GM08714 (cell line): ENCODE results near the gene LBR.

Source experiments
- H3K4me3 ChIP-seq: fragments of 200-500 bp; sonication (Bioruptor generic); 2 replicates; pipeline ENCODE4 v1.5.1; 2014; ENCODE audit warnings: mild to moderate bottlenecking, low read length, inconsistent platforms
- ZNF274 ChIP-seq: IDR thresholded peaks from 2 replicates; pipeline ENCODE4 v1.6.1; 2012; ENCODE audit warnings: mild to moderate bottlenecking, low read depth, low read length

The LBR gene

DNA sequence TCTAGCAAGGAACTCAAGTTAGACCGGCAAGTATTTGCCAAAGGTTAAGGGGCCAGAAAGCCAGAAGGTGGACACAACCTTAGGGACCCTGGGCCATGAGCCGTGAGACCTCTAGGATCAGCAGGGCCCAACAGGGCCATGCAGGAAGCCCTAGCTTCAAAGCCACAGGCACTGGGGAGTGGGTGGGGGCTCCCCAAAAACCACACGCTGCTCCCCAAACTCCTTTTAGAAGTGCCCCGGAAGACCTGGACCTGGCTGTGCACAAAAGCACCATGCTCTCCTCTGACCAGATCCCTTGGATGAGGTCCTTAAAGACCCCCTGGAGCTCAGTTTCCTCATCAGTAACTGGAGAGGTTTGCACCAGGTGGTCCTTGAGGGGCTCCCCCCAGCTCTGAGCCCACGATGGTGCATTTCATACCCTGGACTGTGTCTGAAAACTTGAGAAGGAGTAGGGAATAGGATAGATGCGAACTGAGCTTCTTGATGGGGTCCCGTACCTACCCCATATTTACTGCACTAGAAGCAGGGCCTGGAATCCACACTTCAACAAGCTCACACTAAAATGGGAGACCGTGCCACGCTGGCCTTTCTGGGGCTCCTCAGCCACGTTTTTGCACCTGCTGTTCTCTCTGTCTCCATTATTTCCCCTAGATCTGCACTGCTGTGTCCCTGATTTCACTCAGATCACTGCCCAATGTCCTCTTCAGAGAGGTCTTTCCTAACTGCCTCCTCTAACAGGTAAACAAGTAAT lies 40.6 kb upstream of the LBR start:
- no peak for TF ChIP-seq ZNF274
- peak overlapping the region; percentile 63; the same call in 1 of the 2 replicates for H3K4me3 ChIP-seq

DNA sequence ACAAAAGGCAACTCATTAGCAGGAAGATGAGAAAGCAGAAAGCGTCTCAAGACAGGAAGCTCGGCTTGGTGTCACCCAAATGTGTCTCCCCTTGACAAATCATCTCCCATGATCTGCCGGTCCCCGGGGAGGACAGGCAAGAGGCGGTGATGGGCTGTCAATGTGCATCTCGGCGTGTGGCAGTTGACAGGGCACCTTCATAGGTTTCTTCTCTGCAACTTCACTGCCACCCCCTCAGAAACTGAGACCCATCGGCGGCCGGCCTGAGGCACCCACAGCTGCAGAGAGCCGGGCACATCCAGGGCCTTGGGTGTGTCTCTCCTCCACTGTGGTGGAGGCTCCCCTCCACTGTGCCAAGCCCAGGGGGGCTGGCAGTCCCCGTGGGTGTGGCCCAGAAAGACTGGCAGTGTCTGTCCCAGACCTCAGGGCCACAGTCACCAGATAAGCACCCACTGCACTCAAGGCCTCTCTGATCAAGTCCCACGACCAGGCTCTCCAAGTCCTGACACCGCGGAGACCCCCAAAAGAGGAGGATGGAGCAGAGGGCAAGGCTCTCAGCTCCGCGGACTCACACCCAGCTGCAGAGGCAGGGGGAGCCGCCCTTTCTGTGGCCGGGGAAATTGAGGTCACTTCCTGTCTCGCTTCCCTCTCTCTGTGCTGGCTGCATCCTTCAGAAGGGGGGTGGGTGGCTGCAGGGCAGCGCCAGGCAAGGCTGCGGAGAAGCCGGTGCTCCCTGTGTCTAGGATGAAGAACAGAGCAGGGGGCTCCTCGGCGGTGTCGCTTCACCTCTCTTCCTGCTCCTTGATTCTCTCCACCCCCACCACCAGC lies 39.6 kb upstream of the LBR start:
- TF ChIP-seq ZNF274: no peak
- H3K4me3 ChIP-seq: peak overlapping the region; percentile 63; the same call in 1 of the 2 replicates

DNA sequence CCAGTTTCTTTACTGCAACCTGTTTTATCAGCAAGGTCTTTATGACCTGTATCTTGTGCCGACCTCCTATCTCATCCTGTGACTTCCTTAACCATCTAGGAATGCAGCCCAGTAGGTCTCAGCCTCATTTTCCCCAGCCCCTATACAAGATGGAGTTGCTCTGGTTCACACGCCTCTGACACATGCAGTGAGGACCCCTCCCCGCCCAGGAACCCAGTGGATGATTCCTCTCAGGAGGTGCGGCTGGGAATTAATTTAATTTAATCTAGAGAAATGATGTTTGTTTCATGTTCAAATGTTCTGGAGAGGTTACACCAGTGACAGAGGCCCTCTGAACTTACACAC lies 39.0 kb upstream of the LBR start:
- peak overlapping the region; percentile 63; the same call in 1 of the 2 replicates for H3K4me3 ChIP-seq
- TF ChIP-seq ZNF274: no peak

DNA sequence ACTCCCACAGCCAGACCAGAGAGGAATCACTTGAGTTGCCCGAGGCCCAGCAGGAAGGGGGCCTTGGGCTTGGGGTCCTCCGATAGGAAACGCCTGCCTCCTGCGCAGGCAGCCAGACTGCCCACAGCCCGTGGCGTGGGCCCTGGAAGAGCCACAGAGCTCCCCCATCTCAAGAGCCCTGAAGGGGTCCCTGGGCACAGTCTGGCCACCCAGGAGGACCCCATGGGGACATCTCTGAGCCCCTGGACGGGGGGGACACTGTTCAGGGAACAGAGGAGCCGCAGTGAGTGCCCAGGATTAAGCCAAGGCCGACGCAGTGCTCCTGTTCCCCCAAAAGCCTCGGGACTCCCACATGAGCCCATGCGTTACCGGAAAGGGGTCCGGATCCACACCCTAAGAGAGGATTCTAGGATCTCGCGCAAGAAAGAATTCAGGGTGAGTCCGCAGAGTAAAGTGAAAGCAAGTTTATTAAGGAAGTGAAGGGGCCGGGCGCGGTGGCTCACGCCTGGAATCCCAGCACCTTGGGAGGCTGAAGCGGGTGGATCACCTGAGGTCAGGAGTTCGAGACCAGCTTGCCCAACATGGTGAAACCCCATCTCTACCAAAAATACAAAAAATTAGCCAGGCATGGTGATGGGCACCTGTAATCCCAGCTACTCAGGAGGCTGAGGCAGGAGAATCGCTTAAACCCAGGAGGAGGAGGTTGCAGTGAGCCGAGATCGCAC lies 38.1 kb upstream of the LBR start:
- no peak for TF ChIP-seq ZNF274
- no peak overlapping the region for H3K4me3 ChIP-seq

DNA sequence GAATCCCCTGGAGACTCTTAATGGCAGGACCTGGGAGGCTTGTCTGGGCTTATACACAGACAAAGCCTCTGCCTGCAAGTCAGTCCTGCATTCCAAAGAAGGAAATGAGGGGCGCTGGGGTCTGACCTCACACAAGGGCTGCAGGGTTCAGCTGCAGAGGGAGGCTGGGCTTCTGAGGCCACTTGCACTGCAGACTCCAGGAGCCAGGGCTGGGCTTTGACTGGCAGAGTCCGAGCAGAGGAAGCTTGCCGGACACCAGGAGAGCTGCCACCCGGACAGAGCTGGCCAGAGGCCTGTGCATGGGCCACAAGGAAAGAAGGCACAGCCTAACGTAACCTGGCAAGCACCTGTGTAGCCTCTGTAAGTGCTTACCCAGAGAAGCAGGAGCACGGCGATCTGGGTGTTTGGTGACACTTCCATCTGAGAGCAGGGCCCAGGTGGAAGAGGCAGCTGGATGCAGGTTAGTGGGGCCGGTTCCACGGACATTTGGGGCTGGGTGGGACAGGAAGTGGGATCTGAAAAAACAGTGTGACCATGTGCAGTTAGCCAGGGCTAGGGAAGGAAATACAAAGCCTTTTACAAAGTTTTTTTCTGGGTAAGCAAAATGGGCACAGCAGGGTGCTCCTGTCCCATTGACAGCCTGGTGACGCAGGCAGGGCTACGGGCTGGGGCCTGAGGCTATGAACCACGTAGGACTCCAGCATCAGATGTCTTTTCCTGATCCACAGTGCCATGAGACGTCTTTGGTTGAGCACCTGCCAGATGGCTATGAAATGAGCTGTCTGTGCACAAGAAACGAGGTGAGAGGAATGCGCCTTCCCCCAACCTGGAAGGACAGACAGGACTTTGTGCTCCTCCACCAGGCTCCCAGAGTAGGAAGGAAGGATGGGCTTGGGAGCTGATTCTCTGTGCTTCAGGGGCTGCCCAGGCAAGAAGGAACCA lies 37.3 kb upstream of the LBR start:
- H3K4me3 ChIP-seq: no peak overlapping the region
- TF ChIP-seq ZNF274: no peak

DNA sequence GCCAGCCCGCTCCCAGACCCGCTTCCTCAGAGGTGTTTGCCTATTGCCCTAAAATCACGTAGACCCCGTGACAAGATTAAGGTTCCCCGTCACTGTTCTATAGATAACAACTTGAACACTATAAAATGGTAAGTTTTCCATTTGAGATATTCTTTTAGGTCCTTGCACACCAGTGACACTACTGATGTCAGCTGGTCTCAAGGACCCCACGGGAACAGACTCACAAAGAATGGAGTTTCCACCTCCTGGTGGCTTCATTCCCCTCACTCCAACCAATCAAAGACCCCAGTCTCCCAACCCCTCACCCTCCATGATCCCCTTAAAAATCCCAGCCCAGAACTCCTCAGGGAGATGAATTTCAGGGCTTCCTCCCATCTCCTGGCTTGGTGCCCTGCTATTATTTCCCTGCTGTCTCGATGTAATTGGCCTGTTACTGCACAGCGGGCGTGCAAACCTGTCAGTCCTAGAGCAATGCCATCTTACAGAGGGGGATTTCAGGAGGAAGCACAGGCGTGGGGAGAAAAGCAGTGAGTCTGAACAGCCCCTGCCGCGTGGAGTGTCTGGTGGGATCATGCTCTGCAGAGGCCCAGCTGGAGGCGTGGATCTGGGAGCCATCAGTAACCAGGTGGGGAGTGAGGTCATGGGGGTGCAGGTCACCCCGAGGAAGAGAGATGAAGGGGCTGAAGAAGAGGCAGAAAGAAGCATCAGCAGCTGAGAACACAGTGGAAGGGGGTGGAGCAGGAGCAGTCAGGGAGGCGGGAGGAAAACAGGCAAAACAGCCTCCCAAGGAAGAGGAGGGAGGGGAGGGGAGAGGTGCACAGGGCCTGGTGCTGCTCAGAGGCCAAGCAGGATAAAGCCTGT lies 35.1 kb upstream of the LBR start:
- H3K4me3 ChIP-seq: no peak overlapping the region
- no peak for TF ChIP-seq ZNF274

DNA sequence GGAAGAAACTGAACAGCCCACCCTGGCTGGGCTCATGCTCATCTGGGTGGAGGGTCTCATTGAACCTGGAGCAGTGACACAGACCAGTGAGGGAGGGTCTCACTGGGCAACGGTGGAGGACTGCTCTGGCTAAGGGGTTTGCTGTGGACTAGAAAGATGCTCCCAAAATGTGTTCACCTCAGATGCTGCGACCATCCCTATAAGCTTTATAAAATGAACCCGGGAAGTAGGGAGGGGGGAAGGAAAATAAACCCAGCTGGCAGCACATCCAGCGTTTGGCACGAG lies 34.5 kb upstream of the LBR start:
- no peak overlapping the region for H3K4me3 ChIP-seq
- no peak for TF ChIP-seq ZNF274

DNA sequence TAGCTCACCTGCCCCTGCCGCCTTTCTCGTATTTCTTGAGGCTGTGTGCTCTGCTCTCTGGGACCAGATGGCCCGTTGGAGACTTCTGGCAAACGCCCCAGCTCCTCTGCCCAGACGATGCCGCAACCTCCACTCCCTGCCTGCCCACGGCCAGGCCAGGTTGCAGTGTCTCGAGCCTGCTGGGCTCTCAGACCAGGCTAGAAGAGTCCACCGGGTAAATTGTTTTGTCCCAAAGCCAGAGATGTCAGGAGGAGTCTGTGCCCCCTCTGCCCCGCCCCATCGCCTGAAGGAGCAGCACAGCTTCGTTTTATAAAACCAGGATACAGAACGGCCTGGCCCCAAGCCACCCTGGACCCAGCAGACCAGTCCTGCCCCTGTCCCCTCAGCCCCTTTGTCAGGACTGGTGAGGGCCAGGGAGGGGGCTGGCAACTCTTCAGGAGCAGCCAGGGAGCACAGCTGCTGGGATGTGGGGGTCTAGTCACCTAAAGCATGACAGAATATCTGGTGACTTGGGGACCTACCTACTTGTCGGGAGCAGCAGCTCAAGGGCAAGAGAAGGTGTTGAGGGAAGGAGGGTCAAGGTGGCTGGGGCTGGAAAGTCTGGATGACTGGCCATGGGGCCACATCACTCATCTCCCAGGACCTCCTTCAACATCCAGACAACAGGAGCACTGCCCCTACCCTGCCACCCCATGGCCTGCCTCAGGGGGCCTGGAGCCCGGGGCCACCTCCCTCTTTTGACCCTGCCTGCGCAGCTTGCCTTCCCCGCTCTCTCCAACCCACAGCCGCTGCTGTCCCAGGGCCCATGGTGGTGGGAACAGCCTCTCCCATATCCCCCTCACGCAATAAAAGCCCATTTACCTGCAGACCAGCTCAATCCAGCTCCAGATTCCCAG lies 33.9 kb upstream of the LBR start:
- TF ChIP-seq ZNF274: no peak
- no peak overlapping the region for H3K4me3 ChIP-seq

DNA sequence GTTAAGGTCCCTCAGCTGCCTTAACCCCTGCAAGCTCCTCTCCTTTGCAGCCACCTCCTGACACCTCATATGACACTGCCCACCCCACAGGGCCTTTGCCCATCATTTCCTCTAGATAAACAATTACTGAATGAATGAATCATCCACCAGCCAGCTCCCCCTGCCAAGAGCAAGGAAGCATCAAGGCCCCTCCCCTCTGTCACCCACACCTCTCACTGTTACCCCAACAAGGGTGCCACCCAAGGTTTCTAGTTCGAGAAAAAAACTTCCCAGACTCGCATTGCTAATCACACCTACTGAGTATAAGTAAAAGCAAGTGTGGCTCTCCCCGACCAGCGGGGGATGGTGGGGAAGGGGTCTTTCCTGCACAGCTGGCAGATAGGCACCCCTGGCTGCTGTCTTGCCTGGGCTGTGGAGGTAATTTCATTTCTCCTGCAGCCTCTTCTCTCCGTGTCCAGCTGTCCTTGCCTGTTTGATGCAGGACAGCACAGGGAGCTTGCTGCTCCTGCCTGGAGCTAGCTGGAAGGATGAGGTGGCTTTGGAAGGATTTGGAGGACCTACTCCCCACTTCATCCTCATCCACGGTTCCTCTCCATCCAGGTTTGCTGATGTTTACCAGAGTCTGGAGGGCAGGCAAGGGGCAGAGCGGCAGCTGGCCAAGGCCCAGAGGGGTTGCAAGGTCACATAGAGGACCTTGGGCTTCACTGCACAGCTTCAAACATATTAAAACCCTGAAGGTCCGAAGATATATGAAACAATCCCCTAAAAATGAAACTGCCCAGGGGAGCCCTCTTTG lies 33.1 kb upstream of the LBR start:
- H3K4me3 ChIP-seq: no peak overlapping the region
- no peak for TF ChIP-seq ZNF274

DNA sequence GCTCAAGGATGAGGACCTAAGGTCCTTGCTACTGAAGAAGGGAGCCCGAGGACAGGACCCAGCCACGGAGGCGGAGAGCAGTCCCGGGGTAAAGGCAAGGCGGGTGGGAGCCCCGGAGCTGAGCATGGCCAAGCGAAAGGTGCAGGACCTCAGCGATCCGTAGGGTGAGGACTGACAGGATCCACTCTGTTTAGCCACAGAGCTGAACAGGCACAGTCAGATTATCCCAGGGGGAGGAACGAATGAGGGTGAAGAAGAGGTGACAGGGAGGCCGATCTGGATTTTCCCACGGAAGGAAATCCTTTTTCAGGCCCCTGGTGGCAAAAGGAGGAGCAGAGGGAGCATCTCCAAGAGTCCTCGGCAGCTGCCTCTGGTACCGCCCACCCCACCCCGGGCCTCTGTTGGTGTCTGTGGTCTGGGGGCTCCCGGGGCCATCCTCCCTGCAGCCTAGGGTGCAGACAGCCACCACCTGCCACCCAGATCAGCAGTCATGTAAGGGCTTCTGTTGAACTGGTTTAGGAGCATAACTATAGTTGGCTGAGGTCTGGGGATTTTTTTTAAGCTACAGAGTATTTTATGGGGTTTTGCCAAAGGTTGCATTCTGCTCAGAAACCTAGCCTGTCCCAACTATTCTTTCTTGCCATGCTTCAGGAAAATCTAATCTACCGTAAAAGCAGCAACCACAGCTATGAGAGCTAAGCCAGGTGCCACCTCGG lies 32.3 kb upstream of the LBR start:
- no peak for TF ChIP-seq ZNF274
- no peak overlapping the region for H3K4me3 ChIP-seq

DNA sequence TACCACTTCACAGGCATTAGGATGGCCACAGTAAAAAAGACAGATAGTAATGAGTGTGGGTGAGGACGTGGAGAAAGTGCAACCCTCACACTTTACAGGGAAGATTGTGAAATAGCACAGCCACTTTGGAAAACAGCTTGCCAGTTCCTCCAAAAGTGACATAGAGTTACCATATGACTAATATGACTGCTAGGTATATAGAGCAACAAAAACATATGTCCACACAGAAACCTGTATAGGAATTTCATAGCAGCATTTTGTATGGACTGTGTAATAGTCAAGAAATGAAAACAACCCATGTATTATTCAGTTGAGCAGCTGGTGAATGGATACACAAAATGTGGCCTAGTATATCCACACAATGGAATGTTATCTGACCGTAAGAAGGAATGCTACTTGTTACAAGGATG lies 30.4 kb upstream of the LBR start:
- no peak for TF ChIP-seq ZNF274
- no peak overlapping the region for H3K4me3 ChIP-seq
